Spinal cord (tissue), 10 donors: Measurements from ENCODE around the gene PLCL2. TPM values are rescaled to one million over a fixed set of nuclear protein-coding genes. Genes with fewer than 3 reads are reported as not detected.

Source experiments
- DNase-seq, 6 donors: peaks; one replicate each; pipeline versions ENCODE4 v3.0.0 to v3.0.0-alpha.2; 2013 to 2015; ENCODE audit warnings: low spot score in 6 of 6, low read depth in 4 of 6
- H3K27ac ChIP-seq: one replicate; pipeline ENCODE4 v1.5.1; 2013; ENCODE audit warnings: low read depth, low read length, control low read depth
- H3K27me3 ChIP-seq: one replicate; pipeline ENCODE4 v1.6.1; 2013; ENCODE audit warnings: low read length; ENCODE audit not compliant: control insufficient read depth, insufficient read depth
- H3K36me3 ChIP-seq: one replicate; pipeline ENCODE4 v1.6.1; 2013; ENCODE audit warnings: low read length; ENCODE audit not compliant: control insufficient read depth, insufficient read depth
- H3K4me1 ChIP-seq: one replicate; pipeline ENCODE4 v1.6.1; 2013; ENCODE audit warnings: low read length; ENCODE audit not compliant: control insufficient read depth, insufficient read depth
- H3K4me3 ChIP-seq: one replicate; pipeline ENCODE4 v1.5.1; 2013; ENCODE audit warnings: low read depth, low read length, control low read depth
- H3K9me3 ChIP-seq: one replicate; pipeline ENCODE4 v1.6.1; 2013; ENCODE audit warnings: low read length; ENCODE audit not compliant: control insufficient read depth, insufficient read depth
- WGBS: methylation state at CpG from one replicate; pipeline ENCODE4 v1.1.5; 2013; ENCODE audit warnings: missing lambda C conversion rate; ENCODE audit not compliant: insufficient coverage; 5-methylcytosine and 5-hydroxymethylcytosine counted together
- polyA plus RNA-seq, 2 donors: library from polyadenylated mRNA; unstranded; fragments of 120-200 nt; gene quantifications; one replicate each; pipeline ENCODE4 v1.2.1, GENCODE V29; 2013; ENCODE audit not compliant: insufficient read length in 2 of 2
- total RNA-seq, 2 donors: library from RNA; depleted of rRNA in 1 of 2; stranded (reverse); fragments of 120-200 nt in 1 of 2; fragments of >200 nt in 1 of 2; gene quantifications; one replicate each; pipeline versions ENCODE4 v1.2.3 to v1.2.4, GENCODE V29; 2013 to 2014
- donor health status: healthy.

The PLCL2 gene
- total and polyA plus RNA-seq, 4 donors: 17.1 to 57.5 (median 23.9) TPM

DNA sequence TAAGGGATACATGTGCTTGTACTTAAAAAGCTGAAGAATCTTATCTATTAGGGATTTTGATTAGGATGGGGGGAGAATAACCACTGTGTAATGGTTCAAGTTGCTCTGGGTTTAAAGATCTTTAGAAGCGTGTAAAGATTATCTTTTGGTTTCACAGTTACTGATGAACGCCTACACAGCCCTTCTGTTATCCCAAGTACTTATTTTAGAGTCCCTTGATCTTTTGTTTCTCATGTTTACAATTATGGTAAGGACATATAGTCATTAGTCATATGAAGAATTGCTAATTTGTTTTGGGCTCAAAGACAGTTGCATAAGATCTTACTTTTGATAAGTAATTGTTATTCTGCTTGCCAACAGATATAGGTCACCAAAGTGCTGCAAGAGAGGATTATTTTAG lies 160.1 kb downstream of the PLCL2 start:
- no CpG with 5 or more reads among the region's 2 CpGs for WGBS
- DNase-seq: no peak

DNA sequence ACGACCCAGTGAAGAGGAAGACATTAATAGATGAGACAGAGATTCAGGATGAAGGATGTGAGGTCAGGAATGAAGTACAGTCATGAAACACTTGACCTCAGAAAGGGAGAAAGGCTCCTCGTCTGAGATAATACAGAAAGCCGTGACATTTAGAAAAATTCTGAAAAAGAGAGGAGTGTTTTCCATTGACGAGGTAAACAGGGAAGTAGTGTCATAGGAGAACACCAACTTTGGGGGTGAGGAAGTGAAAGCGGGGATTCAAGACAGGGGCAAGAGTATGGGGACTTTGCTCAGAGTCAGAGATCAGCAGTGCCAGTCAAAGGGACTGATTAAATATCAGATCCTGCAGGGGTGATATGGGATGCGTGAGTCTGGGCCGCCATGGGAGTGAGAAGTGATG lies 160.9 kb downstream of the PLCL2 start:
- 87% methylated on average over 7 of the region's 7 CpGs for WGBS
- Histone ChIP-seq H3K27me3 (no peaks in the 10 kb centered on the region), H3K4me1 (no peaks in the 10 kb centered on the region), H3K4me3 (no peak overlapping the region), H3K27ac (no peak overlapping the region), H3K9me3 (no peaks in the 10 kb centered on the region), H3K36me3 (no peaks in the 10 kb centered on the region)
- DNase-seq: no peak

More for the DNA sequence above, 160.1 kb downstream of the PLCL2 start:
- Histone ChIP-seq H3K4me1 (no peaks in the 10 kb centered on the region), H3K9me3 (no peaks in the 10 kb centered on the region), H3K27ac (no peak overlapping the region), H3K4me3 (no peak overlapping the region), H3K36me3 (no peaks in the 10 kb centered on the region), H3K27me3 (no peaks in the 10 kb centered on the region)

- Histone ChIP-seq H3K27ac (no peak overlapping the region), H3K4me3 (no peak overlapping the region), H3K36me3 (no peaks in the 10 kb centered on the region), H3K9me3 (no peaks in the 10 kb centered on the region), H3K4me1 (no peaks in the 10 kb centered on the region), H3K27me3 (no peaks in the 10 kb centered on the region)
- no peak for DNase-seq
- no CpG with 5 or more reads among the region's 2 CpGs for WGBS
These were observed 161.9 kb downstream of the PLCL2 start for GRCh38 chr3:17046623-17047022.

DNA sequence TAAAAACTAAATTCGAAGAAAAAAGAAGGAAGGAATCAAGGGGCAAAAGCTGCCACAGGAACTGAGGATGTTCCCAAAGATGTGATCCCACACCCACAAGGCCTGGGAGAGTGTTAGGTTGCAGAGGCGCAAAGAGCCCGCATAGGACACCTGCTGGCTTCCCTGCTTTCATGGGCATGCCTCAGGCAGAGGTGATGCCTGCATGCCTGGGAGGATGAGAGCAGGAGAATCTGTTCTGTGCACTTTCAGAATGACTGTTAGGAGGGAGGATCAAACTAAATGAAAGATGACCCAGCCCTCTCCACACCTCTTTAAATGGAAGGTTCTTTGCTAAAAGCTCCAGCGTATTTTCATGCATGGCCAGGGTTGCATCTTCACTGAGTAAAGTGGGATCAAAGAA lies 162.4 kb downstream of the PLCL2 start:
- no peaks in the 10 kb centered on the region for H3K4me1 ChIP-seq
- no peaks in the 10 kb centered on the region for H3K36me3 ChIP-seq
- no peaks in the 10 kb centered on the region for H3K27me3 ChIP-seq
- H3K27ac ChIP-seq: no peak overlapping the region
- DNase-seq: no peak
- H3K4me3 ChIP-seq: no peak overlapping the region
- H3K9me3 ChIP-seq: no peaks in the 10 kb centered on the region
- WGBS: 67% methylated on average over 2 of the region's 4 CpGs

DNA sequence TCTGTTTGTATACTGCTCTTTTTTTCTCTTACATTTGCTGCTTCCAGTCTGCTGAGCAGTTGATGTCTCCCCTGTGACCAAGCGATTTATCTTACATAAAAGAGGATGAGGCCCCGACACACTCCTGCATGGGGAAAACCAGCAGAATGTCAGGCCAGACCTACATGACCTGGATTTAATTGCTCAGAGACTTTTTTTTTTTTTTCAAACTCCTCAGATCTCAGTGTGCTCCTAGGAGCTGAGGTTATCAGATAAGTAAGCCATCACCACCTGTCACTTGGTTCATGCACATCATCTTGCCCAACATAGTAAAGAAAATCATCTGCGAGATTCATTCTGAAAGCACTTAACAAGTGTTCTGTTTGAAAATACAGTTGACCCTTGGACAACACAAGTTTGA lies 163.1 kb downstream of the PLCL2 start:
- Histone ChIP-seq H3K27me3 (no peaks in the 10 kb centered on the region), H3K36me3 (no peaks in the 10 kb centered on the region), H3K4me3 (no peak overlapping the region), H3K9me3 (no peaks in the 10 kb centered on the region), H3K4me1 (no peaks in the 10 kb centered on the region), H3K27ac (no peak overlapping the region)
- WGBS: 31% methylated on average over 2 of the region's 3 CpGs
- DNase-seq: peak in 1 of 6 donors; percentile 71

DNA sequence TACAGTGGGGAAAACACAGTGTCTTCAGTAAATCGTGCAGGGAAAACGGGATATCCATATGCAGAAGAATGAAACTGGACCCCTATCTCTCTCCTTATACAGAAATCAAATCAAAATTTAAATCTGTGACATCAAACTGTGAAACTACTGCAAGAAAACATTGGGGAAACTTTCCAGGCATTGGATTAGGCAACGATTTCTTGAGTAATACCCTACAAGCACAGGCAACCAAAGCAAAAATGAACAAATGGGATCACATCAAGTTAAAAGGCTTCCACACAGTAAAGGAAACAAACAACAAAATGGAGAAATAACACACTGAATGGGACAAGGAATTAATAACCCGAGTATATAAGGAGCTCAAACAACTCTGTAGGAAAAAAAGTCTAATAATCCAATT lies 165.3 kb downstream of the PLCL2 start:
- Histone ChIP-seq H3K27me3 (no peaks in the 10 kb centered on the region), H3K9me3 (no peaks in the 10 kb centered on the region), H3K27ac (no peak overlapping the region), H3K4me3 (no peak overlapping the region), H3K4me1 (no peaks in the 10 kb centered on the region), H3K36me3 (no peaks in the 10 kb centered on the region)
- 100% methylated on average over 2 of the region's 4 CpGs for WGBS
- DNase-seq: no peak

DNA sequence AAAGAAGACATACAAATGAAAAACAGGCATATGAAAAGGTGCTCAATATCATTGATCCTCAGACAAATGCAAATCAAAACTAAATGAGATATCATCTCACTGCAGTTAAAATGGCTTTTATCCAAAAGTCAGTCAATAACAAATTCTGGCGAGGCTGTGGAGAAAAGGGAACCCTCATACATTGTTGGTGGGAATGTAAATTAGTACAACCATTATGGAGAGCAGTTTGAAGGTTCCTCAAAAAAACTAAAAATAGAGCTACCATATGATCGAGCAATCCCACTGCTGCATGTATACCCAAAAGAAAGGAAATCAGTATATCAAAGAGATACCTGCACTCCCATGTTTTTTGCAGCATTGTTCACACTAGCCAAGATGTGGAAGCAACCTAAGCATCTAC lies 165.8 kb downstream of the PLCL2 start:
- Histone ChIP-seq H3K9me3 (no peaks in the 10 kb centered on the region), H3K27me3 (no peaks in the 10 kb centered on the region), H3K27ac (no peak overlapping the region), H3K4me3 (no peak overlapping the region), H3K4me1 (no peaks in the 10 kb centered on the region), H3K36me3 (no peaks in the 10 kb centered on the region)
- no peak for DNase-seq
- no CpG with 5 or more reads among the region's 2 CpGs for WGBS

DNA sequence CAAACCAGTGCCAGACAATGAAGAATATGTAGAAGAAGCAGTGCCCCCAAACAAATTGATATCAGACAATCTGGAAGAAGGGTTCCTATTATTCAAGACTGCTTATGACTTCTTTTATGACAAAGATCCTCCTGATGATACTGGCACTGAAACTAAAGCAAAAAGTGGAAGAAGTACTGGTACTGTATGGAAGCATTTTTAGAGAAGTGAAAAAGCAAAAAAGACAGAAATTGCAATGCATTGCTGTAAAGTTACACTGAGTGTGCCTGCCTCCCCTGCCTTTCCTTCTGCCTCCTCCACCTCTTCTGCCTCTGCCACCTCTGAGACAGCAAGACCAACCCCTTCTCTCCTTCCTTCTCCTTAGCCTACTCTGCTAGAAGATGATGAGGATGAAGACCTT lies 167.6 kb downstream of the PLCL2 start:
- Histone ChIP-seq H3K36me3 (no peaks in the 10 kb centered on the region), H3K4me3 (no peak overlapping the region), H3K27me3 (no peaks in the 10 kb centered on the region), H3K27ac (no peak overlapping the region), H3K9me3 (no peaks in the 10 kb centered on the region), H3K4me1 (no peaks in the 10 kb centered on the region)
- no peak for DNase-seq

GRCh38 chr3:17054301-17054981 lies 169.7 kb downstream of the PLCL2 start:
- no peaks in the 10 kb centered on the region for H3K27me3 ChIP-seq
- H3K4me1 ChIP-seq: no peaks in the 10 kb centered on the region
- no peak overlapping the region for H3K4me3 ChIP-seq
- no peaks in the 10 kb centered on the region for H3K9me3 ChIP-seq
- H3K27ac ChIP-seq: no peak overlapping the region
- no CpG with 5 or more reads among the region's 1 CpG for WGBS
- no peak for DNase-seq
- no peaks in the 10 kb centered on the region for H3K36me3 ChIP-seq

DNA sequence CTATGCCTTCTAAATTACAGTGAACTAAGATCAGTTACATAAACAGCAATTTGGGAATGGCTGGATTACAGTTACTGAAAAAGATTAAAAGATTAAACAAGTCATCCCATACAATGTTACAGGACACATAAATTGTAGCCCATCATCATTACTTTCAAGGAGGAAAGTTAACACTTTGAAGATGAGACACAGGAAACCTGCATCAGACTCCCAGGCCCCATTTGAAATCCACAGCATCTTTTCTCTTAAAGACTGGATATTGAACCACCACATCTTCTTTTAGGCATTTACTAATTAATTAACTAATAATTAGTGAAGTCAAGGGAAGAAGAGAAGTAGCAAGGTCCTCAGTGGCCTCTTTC lies 170.2 kb downstream of the PLCL2 start:
- H3K36me3 ChIP-seq: no peaks in the 10 kb centered on the region
- H3K4me3 ChIP-seq: no peak overlapping the region
- DNase-seq: no peak
- H3K27me3 ChIP-seq: no peaks in the 10 kb centered on the region
- H3K4me1 ChIP-seq: no peaks in the 10 kb centered on the region
- H3K27ac ChIP-seq: no peak overlapping the region
- H3K9me3 ChIP-seq: no peaks in the 10 kb centered on the region
